Occipital lobe (tissue), 2 donors: ENCODE data around the gene C4BPB. TPM values are rescaled to one million over a fixed set of nuclear protein-coding genes. Genes with fewer than 3 reads are reported as not detected.
"Not testable (repeated sequence)": the region's sequence is repeated elsewhere in the genome, so short reads cannot be mapped to it uniquely, and the experiment has no call there.

Source experiments
- DNase-seq: peaks from one replicate; lab custom pipeline; 2025; lab: John Stamatoyannopoulos, UW
- total RNA-seq: library from RNA; depleted of rRNA; stranded (reverse); fragments of >200 nt; gene quantifications from one replicate; pipeline ENCODE4 v1.2.3, GENCODE V29; 2014

C4BPB gene
- not detected for total RNA-seq

DNA sequence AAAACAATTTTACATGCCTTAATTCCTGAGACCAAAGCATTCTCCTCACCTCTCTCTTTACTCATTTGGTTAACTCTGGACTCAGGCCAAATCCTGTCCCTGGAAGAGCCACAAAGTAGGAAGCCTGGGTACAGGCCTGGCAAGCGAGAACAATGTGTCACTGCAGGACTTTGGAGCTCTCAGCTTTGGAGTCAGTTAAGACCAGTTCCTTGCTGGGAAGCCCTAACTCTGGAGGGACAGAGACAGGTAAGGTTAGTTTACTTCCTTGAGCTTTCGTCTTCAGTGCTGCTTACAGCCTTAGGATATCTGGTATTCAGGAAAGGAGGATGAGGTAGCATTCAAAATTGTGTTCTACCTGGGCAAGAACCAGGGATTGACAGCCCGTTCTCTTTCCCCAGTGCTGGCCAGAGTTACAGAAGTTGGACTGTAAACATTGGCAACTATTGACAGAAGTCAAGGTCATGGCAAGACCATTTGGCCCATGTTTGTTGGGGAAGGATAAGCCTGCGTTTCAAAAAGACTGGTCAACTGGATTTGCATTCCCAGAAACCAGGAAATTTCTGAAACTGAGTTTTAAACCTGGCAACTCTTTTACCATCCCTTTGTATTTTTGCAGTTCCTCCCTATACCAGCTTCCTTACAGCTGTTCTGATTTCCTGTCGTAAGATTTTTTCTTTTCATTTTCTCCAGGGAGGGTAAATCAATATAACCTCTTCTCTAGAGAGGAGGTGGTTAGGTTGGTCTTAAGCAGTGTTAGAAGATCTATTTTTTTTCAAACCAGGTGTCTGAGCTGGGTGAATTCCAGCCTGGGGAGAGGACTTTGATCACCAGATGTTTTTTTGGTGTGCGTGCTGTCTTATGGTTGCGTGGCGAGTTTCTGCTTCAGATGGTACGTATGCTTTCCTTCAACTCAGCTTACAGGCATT, at the start of gene C4BPB:
TSS of gene C4BPB (plus strand) at position 160 of the 926 bp plus-strand sequence. CDS start at position 832, 672 bp downstream.
- DNase-seq: no peak

DNA sequence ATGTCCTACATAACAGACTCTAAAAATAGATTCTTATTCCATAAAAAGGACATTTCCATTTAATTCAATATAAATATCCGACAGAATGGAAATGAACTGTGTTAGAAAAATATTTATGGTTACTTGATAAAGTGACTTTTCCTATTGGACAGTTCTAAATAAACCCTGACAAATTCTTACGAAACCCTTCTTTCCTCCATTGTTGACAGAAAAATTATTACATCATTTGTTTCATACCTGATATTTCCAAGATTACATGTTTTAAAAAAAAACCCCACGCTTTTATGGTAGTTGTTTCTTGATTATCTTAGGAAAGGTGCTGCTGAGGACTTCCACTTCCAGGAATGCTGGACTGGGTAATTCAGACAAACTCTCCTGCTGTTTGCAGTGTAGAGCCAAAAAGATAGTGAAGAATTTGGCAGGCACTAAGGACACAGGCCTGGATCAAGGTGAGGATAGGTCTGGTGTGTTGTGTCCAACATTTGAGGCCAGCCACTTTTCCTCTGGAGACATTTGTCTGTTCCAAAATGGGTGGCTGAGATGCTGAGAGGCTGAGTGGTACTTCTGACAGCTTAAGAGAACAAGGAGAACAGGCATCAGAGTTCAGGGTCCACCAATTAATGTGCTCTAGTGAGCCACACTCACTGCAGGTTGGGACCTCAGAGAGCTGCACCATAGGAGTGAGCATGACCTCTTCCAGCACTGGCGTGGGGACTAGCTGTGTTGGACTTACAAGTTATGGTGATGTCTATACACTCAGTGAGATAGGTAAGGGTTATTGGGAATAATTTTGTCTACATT, 49.1 kb upstream of the C4BPB start:
- no peak for DNase-seq

- DNase-seq: no peak
These were observed 48.5 kb upstream of the C4BPB start for GRCh38 chr1:207040181-207040533.

DNA sequence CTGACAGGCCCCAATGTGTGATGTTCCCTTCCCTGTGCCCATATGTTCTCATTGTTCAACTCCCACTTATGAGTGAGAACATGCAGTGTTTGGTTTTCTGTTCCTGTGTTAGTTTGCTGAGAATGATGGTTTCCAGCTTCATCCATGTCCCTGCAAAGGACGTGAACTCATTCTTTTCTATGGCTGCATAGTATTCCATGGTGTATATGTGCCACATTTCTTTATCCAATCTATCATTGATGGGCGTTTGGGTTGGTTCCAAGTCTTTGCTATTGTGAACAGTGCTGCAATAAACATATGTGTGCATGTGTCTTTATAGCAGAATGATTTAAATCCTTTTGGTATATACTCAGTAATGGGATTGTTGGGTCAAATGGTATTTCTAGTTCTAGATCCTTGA, 47.3 kb upstream of the C4BPB start:
- not testable (repeated sequence) for DNase-seq

- no peak for DNase-seq
These were observed 43.2 kb upstream of the C4BPB start for GRCh38 chr1:207045453-207045852.

- DNase-seq: no peak
These were observed 41.2 kb upstream of the C4BPB start for GRCh38 chr1:207047505-207047904.

- DNase-seq: no peak
These were observed 40.6 kb upstream of the C4BPB start for GRCh38 chr1:207048041-207048440.

GRCh38 chr1:207049054-207049453, 39.6 kb upstream of the C4BPB start:
- no peak for DNase-seq

GRCh38 chr1:207049514-207049913, 39.1 kb upstream of the C4BPB start:
- no peak for DNase-seq

GRCh38 chr1:207049974-207050391, 38.7 kb upstream of the C4BPB start:
- no peak for DNase-seq

DNA sequence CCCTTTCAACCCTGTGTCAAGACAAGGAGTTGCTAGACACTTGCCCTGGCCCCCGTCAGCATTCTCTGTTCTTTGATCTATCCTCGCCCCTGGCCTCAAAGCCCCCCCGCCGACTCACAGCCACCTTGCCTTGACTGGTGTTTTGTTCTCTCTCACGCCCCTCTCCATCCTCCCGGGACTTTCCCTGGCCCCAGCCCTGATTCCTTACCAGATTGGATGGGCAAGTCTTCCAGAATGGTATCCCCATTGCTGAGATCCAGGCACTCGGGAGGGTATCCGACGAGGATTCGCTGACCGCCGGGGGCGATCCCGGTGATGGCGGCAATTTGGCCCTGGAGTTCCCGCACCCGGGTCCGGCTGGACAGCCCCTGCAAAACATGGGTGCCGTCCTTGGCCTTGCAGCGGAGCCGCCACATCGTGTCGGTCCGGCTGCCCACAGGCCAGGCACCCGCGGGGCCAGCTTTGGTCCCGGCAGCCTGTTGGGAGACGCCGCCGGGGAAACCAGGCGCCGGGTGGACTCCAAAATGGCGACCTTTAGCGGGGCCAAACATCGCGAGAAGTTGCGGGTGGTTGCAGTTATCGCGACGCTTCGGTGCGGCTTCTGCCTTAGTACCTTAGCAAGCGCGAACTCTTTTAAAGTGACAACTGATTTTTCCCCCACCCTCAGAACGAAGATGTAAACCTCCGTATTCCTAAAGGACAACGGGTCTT, 38.0 kb upstream of the C4BPB start:
- peak; percentile 82 for DNase-seq

- peak; percentile 70 for DNase-seq
These were observed 37.3 kb upstream of the C4BPB start, which contains the start of gene YOD1 for GRCh38 chr1:207051191-207051943. TSS of gene YOD1 (minus strand) at chr1:207051208. CDS start at chr1:207051030, 178 bp downstream.

DNA sequence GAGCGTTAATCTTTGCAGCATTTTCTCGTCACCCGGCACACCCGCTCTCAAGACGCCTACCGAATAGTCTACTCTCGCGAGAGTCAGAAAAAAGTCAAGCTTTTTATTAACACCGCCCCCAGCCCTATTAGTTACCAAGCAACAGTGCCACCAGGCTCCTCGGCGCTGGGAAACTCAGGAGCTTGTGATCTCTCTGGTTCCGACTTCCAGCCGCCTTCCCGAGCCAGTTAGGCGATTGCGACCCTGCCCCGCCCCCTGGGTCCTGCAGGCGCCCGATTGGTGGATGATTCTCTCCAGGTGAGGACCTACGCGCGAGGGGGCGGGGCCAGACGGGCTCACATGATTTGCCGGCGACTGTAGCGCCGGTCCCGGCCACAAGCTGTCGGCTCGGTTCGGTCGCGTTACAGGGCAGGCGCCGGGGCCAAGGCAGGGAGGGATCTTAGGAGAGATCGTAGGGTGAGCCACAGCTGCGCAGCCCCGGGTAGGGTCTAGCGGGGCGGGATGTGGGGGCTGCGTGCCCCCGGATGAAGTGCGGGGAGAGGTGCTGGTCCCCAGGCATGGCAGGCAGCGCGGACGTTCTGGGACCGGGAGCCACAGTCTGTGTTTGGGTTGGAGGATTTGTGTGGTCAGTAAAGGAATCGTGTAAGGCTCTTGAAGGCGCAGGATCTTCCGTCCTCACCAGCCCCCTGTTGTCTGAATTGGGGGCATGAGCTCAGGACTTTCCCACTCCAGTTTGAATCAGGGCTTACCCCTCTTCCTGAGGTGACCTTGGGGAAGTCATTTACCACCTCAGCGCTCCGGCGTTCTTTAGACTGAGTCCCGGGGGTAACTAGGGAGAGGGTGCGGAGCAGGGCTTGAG, 35.5 kb upstream of the C4BPB start, which contains the start of gene PFKFB2:
TSS of gene PFKFB2 (plus strand) at position 365 of the 859 bp plus-strand sequence. CDS start 1,443 bp downstream, outside the sequence.
- DNase-seq: peak; percentile 97

GRCh38 chr1:207054491-207054890, 34.2 kb upstream of the C4BPB start:
- no peak for DNase-seq

GRCh38 chr1:207055386-207056001, 33.2 kb upstream of the C4BPB start:
- no peak for DNase-seq

- DNase-seq: no peak
These were observed 32.0 kb upstream of the C4BPB start for GRCh38 chr1:207056673-207057072.

- no peak for DNase-seq
These were observed 30.4 kb upstream of the C4BPB start for GRCh38 chr1:207058252-207058651.

- DNase-seq: no peak
These were observed 29.5 kb upstream of the C4BPB start for GRCh38 chr1:207058878-207059867.
